HUES64 (cell line): ENCODE data around the gene EPB41.
"Not testable (repeated sequence)": the region's sequence is repeated elsewhere in the genome, so short reads cannot be mapped to it uniquely, and the experiment has no call there.

Source experiments
- H3K27ac ChIP-seq: 2 replicates; pipeline ENCODE4 v1.7.0; 2013; ENCODE audit warnings: low read depth, low read length, inconsistent platforms
- H3K27me3 ChIP-seq: 2 replicates; pipeline ENCODE4 v1.6.1; 2013; ENCODE audit warnings: mild to moderate bottlenecking, low read length; ENCODE audit not compliant: insufficient read depth
- H3K36me3 ChIP-seq: 2 replicates; pipeline ENCODE4 v1.6.1; 2013; ENCODE audit warnings: mild to moderate bottlenecking, low read length; ENCODE audit not compliant: insufficient read depth
- H3K4me1 ChIP-seq: 2 replicates; pipeline ENCODE4 v1.6.1; 2013; ENCODE audit warnings: mild to moderate bottlenecking, low read length, moderate library complexity; ENCODE audit not compliant: insufficient read depth
- H3K4me3 ChIP-seq: 2 replicates; pipeline ENCODE4 v1.5.1; 2013; ENCODE audit warnings: mild to moderate bottlenecking, low read length, moderate library complexity
- H3K9ac ChIP-seq: 2 replicates; pipeline ENCODE4 v1.6.1; 2013; ENCODE audit warnings: mild to moderate bottlenecking, low read depth, low read length
- H3K9me3 ChIP-seq: 2 replicates; pipeline ENCODE4 v1.6.1; 2013; ENCODE audit warnings: low read depth, low read length; ENCODE audit not compliant: insufficient read depth
- WGBS: fragments of 150-250, 120-280 bp; methylation state at CpG from one replicate; pipeline ENCODE4 v1.1.7; 2013; ENCODE audit warnings: missing lambda C conversion rate; 5-methylcytosine and 5-hydroxymethylcytosine counted together

The EPB41 gene

DNA sequence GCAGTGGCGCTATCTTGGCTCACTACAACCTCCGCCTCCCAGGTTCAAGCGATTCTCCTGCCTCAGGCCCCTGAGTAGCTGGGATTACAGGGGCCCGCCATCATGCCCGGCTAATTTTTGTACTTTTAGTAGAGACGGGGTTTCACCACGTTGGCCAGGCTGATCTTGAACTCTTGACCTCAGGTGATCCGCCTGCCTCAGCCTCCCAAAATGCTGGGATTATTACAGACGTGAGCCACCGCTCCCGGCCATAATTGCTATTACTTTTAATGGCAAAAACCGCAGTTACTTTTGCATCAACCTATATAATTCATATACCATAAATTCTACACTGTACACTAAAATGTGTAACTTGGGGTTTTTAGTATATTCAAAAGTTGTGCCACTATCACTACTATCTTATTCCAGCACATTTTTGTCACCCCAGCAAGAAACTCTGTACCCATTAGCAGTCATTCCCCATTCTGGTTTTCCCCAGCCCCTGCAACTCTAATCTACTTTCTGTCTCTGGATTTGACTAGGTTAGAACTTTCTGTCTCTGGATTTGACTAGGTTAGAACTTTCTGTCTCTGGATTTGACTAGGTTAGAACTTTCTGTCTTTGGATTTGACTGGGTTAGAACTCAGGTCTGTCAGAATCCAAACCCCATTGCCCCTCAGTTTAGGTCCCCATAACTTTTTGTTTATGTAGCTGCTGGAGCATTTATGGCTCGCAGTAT is 47.9 kb downstream of the EPB41 start:
- H3K36me3 ChIP-seq, H3K27ac ChIP-seq, H3K4me3 ChIP-seq, H3K9me3 ChIP-seq, H3K4me1 ChIP-seq, H3K27me3 ChIP-seq, H3K9ac ChIP-seq: not testable (repeated sequence)
- 90% methylated on average over 13 of the region's 13 CpGs for WGBS

DNA sequence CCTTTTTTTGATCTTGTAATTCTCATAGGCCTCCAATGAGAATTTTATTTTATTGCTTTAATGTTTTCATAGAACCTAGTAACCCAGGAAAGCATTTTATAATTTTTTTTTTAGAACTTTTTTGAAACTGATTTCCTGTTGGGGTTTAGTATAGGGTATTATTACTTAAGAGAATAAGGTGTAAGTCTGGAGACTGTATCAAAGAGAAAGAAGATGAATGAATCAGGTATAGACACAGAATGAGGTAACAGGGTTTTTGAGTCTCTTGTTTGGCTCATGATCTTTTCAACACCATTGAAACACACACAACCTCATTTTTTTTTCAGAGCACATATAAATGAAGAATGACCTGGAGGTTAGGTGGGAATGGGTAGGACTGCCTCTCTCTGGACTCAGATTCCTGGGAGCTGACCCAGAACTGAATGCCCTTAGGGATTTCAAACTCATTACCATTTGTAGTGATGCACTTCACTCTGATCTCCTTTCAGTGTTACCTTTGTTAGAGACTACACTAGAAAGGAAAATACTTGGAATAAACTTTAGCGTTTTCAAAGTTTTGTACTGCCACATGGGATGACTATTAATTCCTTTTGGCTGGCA is 51.0 kb downstream of the EPB41 start:
- 38% methylated on average over 1 of the region's 1 CpG for WGBS
- Histone ChIP-seq H3K4me1 (peaks cover 8% of the 10 kb centered on the region; the same call in 1 of the 2 replicates), H3K4me3 (no peak overlapping the region), H3K36me3 (no peaks in the 10 kb centered on the region), H3K9me3 (no peaks in the 10 kb centered on the region), H3K27me3 (no peaks in the 10 kb centered on the region), H3K27ac (no peak overlapping the region), H3K9ac (no peak overlapping the region)

GRCh38 chr1:28966617-28967016 is 52.2 kb downstream of the EPB41 start:
- Histone ChIP-seq H3K27me3 (no peaks in the 10 kb centered on the region), H3K36me3 (no peaks in the 10 kb centered on the region), H3K4me1 (peaks cover 8% of the 10 kb centered on the region; the same call in 1 of the 2 replicates), H3K4me3 (no peak overlapping the region), H3K9ac (no peak overlapping the region), H3K27ac (no peak overlapping the region), H3K9me3 (no peaks in the 10 kb centered on the region)
- 92% methylated on average over 2 of the region's 2 CpGs for WGBS

DNA sequence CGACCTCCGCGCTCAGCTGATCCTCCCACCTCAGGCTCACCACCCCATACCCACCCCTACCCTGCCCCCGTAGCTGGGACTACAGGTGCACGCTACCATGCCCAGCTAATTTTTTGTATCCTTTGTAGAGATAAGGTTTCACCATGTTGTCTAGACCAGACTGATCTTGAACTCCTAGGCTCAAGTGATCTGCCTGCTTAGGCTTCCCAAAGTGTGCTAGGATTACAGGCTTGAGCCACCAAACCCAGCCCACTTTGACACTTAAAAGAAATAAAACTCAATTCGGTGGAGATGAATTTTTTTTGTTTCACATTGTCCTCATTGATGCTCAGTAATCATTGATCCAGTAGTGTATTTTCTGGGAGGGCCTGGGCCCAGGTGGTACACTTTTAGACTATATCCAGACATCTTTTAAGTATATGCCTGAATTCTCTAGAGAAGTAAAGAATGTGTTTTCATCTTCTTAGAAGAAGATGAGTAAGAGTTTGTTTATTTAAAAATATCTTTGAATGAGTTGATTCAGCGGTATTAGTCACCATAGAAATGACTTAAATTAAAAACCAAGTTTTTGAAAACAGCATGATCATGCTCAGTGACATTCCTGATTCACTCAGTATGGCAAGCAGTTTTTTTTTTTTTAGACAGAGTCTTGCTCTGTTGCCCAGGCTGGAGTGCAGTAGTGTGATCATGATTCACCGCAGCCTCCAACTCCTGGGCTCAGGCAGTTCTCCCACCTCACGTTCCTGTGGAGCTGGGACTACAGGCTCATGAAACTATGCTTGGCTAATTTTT is 57.8 kb downstream of the EPB41 start:
- Histone ChIP-seq H3K9me3 (no peaks in the 10 kb centered on the region), H3K27me3 (no peaks in the 10 kb centered on the region), H3K4me3 (no peak overlapping the region), H3K9ac (no peak overlapping the region), H3K36me3 (no peaks in the 10 kb centered on the region), H3K27ac (no peak overlapping the region), H3K4me1 (no peaks in the 10 kb centered on the region)
- 91% methylated on average over 9 of the region's 9 CpGs for WGBS

DNA sequence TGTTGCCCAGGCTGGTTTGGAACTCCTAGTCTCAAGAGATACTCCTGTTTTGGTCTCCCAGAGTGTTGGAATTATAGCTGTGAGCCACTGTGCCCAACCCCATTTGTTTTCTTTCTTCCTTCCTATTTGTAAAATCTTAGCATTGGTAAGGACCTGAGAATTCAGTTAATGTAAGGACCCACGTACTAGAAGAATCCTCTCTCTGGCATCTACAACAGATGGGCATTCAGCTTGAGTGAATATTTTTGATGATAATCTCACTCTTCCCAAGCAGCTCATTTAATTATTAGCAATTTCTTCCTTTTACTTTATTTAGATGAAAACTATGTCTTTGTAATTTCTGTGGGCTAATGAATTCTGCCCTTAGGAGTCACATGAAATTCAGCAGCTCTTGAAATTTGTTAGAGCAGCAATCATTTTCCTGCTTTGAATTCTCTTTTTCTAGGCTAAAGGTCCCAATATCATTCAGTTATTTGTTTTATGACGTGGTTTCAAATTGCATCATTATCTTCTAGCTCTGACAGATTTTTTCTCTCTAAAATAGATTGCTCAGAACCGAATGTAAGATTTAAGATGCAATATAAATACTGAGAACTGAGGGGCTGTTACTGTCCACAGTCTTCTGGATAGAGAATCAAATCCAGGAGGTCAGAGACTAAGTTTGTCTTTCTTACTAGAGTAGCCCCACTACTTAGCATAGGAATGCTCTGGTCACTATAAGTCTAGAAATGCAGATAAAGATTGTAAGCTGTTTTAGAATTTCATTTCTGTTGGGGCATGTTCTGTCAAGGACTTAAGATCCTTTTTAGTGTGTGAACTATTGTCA is 59.4 kb downstream of the EPB41 start:
- H3K27me3 ChIP-seq = no peaks in the 10 kb centered on the region
- H3K4me1 ChIP-seq = no peaks in the 10 kb centered on the region
- H3K9me3 ChIP-seq = no peaks in the 10 kb centered on the region
- no peak overlapping the region for H3K9ac ChIP-seq
- H3K36me3 ChIP-seq = no peaks in the 10 kb centered on the region
- no peak overlapping the region for H3K4me3 ChIP-seq
- no peak overlapping the region for H3K27ac ChIP-seq
- 92% methylated on average over 1 of the region's 3 CpGs for WGBS

- Histone ChIP-seq H3K9me3 (no peaks in the 10 kb centered on the region), H3K4me3 (no peak overlapping the region), H3K27me3 (no peaks in the 10 kb centered on the region), H3K36me3 (no peaks in the 10 kb centered on the region), H3K4me1 (no peaks in the 10 kb centered on the region), H3K9ac (no peak overlapping the region), H3K27ac (no peak overlapping the region)
- 95% methylated on average over 2 of the region's 2 CpGs for WGBS
Observed at GRCh38 chr1:28974432-28974831, 60.1 kb downstream of the EPB41 start.

- Histone ChIP-seq H3K36me3 (no peaks in the 10 kb centered on the region), H3K9me3 (no peaks in the 10 kb centered on the region), H3K4me3 (no peak overlapping the region), H3K4me1 (no peaks in the 10 kb centered on the region), H3K27me3 (no peaks in the 10 kb centered on the region), H3K9ac (no peak overlapping the region), H3K27ac (no peak overlapping the region)
- WGBS = 96% methylated on average over 2 of the region's 2 CpGs
Observed at GRCh38 chr1:28976248-28976647, 61.9 kb downstream of the EPB41 start.

DNA sequence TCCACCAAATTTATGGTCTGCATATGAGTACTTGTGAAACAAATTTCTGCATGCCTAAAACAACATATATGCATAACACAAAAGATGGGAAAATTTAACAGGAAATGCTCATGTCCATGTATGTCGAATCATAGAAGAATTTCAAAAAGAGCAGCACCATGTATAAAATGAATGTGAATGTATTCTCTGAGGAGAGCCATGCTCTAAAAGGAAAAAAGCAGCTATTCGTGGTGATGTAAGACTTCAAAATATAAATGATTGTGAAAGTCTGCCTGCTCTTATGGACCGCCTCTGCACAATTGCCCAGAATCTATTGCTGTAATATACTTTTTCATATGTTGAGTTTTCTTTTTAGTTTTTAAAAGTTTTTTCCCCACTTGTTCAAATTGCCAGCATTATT is 66.8 kb downstream of the EPB41 start:
- H3K9me3 ChIP-seq = peaks cover 4% of the 10 kb centered on the region; the same call in 1 of the 2 replicates
- no peaks in the 10 kb centered on the region; the same call in 1 of the 2 replicates for H3K4me1 ChIP-seq
- 96% methylated on average over 3 of the region's 3 CpGs for WGBS
- H3K36me3 ChIP-seq = no peaks in the 10 kb centered on the region
- no peak overlapping the region for H3K4me3 ChIP-seq
- H3K27ac ChIP-seq = no peak overlapping the region
- no peak overlapping the region for H3K9ac ChIP-seq
- H3K27me3 ChIP-seq = no peaks in the 10 kb centered on the region

DNA sequence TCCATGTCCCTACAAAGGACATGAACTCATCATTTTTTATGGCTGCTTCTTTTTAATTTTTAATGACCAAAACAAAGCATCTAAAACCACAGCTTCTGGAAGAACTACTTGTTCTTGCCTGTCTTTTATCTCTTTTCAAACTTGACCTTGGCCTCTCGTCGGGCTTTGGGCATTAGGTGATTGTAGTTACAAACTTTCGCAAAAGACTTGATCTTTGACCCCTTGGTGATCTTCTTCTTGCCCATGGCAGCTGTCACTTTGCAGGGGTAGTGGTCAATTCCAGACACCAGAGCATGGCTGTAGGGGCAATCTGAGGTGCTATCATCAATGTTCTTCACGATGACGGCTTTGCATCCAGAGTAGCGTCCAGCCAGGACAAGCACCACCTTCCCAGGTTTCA is 67.8 kb downstream of the EPB41 start:
- H3K4me3 ChIP-seq = no peak overlapping the region
- no peak overlapping the region for H3K9ac ChIP-seq
- WGBS = 95% methylated on average over 6 of the region's 6 CpGs
- H3K27ac ChIP-seq = no peak overlapping the region
- H3K4me1 ChIP-seq = no peaks in the 10 kb centered on the region; the same call in 1 of the 2 replicates
- peaks cover 4% of the 10 kb centered on the region; the same call in 1 of the 2 replicates for H3K9me3 ChIP-seq
- H3K27me3 ChIP-seq = no peaks in the 10 kb centered on the region
- no peaks in the 10 kb centered on the region for H3K36me3 ChIP-seq

GRCh38 chr1:28983091-28983490 is 68.7 kb downstream of the EPB41 start:
- WGBS = 87% methylated on average over 1 of the region's 1 CpG
- no peaks in the 10 kb centered on the region for H3K27me3 ChIP-seq
- H3K27ac ChIP-seq = 0 out of 2 replicates have a peak overlapping the region, but pooled peaks have one; percentile 47
- H3K9ac ChIP-seq = no peak overlapping the region
- no peak overlapping the region for H3K4me3 ChIP-seq
- peaks cover 4% of the 10 kb centered on the region; the same call in 1 of the 2 replicates for H3K36me3 ChIP-seq
- H3K9me3 ChIP-seq = peaks cover 4% of the 10 kb centered on the region; the same call in 1 of the 2 replicates
- H3K4me1 ChIP-seq = no peaks in the 10 kb centered on the region; the same call in 1 of the 2 replicates
